HL-60/S4 (cell line): ENCODE measurements around the gene EVC2.
"Not testable (repeated sequence)": the region's sequence is repeated elsewhere in the genome, so short reads cannot be mapped to it uniquely, and the experiment has no call there.

ENCODE experiments used
- in situ Hi-C: fragments of 300-500 bp; cut with MboI; formaldehyde crosslinking; loops from 2 replicates; pipeline ENCODE4 v1.14.3; 2022; ENCODE audit warnings: low sequenced_read_pairs

Gene EVC2

DNA sequence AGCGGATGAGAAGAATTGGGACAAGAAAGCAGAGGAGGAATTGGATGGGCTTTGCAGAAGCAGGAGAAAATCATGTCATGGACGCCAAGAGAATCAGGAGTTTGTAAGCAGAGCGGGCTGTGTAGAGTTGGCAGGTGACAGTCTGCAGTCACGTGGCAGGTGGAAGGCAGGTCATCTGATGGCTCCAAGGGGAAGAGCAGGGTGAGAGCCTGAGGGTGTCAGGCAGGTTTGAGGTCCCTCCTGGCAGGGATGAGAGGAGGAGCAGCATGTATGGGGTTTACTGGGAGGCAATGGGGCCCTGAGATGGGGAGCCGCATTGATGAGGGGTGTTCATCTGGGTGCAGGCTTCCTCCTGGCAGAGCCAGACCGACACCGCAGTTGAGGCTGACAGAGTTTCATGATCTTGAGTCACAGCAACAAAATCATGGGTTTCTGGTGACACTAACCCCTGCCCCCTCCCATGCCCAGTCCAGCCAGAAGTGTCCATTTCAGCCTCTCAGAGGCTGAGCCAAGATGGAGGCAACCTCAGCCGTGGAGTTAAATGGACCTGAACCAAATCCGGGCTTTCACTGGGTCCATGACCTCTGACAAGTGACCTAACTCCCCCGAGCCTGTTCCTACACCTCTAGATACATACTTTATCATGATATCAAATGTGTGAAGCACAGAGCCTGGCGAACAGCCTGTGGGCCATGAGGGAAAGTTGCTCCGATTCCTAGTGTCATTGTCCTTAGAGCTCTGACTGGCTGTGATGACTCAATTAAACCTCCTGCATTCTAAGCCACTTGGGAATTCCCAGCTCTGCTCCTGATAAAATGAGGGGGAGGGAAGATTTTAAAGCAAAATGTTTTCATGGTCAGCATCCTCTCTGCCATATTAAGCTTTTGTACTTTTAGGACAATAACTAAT, 38.7 kb upstream of the EVC2 start:
- in situ Hi-C loops, result no loop called here

DNA sequence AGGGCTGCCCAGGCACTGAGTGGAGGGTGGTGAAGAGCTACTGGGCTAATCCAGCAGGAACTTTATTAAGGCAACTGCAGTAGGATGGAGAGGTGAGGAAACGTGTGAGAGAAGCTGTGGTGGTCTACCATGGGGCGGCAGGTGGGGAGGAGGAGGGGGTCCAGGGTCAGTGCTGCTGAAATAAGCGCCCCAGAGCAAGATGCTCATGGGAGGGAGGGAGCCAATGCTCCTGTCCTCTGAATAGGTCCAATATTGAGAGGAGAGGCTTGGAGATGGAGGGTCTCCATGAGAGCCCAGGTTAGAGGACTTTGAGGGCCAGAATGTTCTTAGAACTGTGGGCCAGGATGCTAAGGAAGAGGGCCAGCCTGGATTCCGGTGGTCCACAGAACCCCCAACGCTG, 37.9 kb upstream of the EVC2 start:
- in situ Hi-C loops, result no loop called here

DNA sequence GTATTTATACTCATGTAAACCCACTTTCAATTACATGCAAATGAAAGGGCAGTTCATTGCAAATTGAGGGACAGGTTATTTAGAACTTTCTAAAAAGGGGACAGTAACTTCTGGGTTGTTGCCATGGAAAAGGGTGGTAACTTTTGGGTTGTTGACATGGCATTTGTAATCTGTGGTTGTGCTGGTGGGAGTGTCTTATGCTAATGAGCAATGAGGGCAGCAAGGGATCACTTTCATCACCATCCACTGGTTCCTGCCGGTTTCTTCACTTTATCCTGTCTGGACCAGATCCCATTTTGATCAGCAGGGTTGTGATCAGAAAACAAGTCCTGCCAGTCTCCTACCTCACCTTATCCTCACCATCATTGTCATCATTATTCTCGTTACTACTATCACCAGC, 34.6 kb upstream of the EVC2 start:
- in situ Hi-C loops, result no loop called here

DNA sequence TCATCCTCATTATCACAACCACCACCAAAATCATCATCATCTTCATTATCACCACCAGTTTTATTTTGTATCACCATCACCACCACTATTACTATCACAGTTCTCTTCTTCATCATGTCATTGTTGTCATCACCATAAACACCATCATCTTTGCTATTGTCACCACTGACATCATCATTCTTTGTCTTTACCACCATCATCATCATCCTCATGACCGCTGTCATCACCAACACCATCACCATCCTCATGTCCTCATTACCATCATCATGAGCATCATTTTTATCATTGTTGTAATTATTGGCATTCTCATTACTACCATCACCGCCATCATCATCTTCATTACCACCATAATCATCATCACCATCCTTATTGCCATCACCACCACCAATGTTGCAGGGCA, 34.0 kb upstream of the EVC2 start:
- in situ Hi-C loops, result no loop called here

DNA sequence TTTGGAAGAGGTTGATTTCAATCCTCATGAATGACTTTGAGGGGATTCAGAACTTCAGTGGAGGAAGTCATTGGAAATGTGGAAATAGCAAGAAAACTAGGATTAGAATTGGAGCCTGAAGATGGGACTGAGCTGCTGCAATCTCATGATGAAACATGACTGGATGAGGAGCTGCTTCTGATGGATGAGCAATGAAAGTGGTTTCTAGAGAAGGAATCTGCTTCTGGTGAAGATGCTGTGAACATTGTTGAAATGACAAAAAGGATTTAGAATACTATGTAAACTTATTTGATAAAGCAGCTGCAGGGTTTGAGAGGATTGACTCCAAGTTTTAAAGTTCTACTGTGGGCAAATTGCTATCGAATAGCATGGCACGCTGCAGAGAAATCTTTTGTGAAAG, 29.7 kb upstream of the EVC2 start:
- in situ Hi-C loops, result no loop called here

DNA sequence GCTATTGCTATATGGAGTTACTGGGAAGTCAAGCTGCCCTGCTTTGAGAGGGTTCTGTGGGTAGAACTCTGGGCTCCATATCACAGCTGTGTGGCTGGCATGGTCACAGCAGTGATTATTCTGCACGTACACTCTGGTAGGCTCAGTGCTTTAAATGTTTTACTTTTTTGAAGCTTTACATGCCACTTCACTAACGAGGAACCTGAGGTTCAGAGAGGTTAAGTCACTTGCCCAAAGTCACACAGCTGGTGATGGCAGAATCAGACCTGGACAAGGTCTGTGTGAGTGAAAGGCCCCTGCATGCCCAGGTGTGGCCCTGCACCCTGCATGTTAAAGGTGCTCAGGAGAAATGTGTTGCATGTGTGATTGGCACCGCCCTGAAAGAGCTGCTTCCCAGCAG, 27.1 kb upstream of the EVC2 start:
- in situ Hi-C loops, result no loop called here

DNA sequence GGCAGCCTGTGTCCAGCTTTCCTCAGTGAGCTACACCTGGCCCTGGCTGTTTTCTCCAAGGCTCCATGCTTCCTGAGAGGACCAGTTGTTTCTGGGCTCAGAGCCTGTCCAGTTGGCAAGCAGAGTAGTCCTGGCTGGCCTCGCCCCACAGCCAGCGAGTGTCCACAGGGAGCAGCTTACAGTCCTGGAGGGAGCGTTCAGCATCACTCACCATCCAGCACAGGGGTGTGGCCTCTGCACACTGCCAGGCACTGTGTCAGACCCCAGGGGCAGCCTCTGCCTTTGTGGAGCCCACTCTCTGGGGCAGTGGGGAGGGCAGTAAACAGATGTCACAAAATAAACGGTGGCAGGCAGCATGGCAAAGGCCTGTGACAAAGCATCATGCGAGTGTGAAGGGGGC, 26.5 kb upstream of the EVC2 start:
- in situ Hi-C loops, result no loop called here

DNA sequence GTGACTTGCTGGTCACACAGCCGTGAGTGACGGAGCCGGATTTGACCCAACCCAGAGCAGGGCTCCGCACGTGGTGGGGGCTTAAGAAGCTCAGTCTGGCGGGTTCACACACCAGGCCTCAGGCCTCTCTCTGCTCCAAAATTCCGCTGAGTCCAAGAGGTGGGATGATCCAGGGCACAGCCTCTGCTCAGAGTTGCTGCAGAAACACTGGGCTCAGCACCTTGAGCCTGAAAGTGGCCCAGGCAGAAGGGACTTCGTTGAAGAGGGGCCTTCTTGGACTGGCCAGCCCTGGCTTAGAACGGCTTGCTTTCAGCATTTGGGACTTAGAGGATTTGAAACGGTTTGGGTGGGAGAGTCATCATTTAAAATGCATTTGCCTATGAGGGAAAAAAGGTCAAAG, 23.8 kb upstream of the EVC2 start:
- in situ Hi-C loops, result no loop called here

DNA sequence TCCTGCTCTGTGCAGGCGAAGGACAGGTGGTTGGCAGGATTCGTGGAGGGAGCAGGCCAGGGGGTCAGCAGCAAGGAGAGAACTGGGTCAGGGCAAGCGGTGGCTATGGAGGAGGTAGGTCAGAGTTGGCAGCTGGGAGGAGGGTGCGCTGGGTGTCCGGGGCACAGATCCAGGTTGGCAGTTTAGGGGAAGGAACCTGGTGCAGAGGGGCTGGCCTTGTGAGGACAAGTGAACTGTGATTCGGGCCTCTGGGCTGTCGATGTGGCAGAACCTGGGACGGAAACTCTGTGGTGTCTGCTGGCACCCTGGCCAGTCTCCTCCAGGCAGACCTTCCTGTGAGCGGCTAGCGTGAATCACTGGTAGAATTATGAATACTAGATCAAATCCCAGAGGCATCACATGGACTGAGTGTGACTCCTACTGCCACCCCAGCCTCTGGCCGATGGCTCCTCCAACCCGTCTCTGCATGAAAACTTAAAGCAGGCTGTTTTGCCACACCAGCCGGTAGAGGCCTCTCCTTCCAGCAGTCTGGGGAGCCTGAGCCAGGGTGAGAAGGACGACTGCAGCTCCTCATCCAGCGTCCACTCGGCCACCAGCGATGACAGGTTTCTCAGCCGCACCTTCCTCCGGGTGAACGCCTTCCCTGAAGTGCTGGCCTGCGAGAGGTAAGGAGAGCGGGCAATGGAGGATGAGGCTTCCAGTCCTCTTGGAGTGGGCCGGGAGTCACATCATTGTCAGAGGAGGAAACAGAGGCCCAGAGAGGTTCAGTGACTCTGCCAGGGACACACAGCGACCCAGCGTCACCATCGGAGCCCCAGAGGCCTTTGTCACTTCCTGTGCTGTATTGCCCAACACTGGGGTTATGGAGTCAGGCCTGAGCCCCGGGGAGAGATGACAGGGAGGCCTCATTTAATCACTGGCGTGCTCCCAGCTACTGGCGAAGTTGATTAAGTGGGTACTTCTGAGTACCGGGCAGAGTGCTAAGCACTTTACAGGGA, 22.9 kb upstream of the EVC2 start:
- in situ Hi-C loops, result no loop called here

DNA sequence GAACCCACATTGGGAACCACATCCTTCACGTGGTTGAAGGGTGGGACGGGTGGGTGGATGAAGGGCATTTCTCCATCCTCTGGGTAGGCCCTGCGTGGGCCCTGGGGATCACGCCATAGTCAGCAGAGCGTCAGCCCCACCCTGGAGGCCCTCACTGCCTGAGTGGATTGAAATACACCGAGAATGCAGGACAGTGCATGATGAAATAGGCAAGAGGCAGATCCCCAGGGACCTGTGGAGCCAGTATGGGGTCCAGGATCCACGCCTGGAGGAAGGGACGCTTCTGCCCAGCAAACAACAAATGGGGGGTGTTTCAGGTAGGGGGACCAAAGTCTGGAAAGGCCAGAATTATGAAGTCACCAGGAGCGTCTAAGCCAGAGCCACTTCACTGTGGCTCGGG, 22.1 kb upstream of the EVC2 start:
- in situ Hi-C loops, result no loop called here

DNA sequence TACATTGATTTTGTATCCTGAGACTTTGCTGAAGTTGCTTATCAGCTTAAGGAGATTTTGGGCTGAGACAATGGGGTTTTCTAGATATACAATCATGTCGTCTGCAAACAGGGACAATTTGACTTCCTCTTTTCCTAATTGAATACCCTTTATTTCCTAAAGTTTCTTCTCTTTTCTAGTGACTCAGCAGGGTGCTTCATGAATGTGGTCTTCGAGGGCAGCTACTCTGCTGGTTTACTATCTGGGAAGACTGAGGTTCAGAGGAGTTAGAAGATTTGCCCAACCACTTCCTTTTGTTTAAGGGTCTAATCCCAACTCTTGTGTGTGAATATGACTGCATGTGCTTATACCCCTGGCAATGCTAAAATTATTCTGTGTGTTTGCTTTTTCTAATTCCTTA, 20.1 kb upstream of the EVC2 start:
- in situ Hi-C loops, result not testable (repeated sequence)

DNA sequence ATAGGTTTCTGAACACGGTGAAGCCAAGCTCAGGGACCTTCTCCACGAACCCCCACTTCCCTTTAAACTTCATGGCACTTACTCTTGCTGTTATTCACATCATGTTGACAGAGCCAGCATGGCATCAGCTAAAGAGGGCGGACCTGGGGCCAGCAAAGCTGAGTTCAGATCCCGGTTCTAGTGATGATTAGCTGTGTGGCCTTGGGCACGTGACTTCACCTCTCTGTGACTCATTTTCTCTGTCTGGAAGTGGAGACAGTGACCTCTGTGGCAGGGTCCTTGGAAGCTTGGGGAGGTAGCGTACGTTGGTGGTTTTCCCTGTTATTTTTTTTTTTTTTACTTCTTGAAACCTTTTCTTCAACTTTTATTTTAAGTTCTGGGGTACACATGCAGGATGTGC, 16.0 kb upstream of the EVC2 start:
- in situ Hi-C loops, result no loop called here

DNA sequence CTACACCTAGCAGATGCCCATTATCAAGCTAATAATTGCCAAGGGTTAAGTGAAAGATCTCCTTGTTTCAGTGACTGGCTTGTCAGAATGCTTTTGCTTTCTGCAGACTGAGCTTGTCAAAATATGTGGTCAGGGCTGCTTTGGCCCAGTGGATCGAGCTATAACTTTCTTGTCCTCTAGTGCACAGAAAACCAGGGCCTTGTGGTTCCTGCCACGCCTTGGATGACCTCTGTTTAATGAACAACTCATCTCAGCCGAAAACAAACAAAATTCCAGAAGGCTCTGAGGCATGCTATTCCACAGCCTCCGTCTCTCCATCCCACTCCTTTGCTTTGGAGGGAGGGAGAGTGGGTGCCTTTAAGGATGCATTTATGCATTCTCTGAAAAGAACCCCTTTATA, 14.0 kb upstream of the EVC2 start:
- in situ Hi-C loops, result no loop called here

DNA sequence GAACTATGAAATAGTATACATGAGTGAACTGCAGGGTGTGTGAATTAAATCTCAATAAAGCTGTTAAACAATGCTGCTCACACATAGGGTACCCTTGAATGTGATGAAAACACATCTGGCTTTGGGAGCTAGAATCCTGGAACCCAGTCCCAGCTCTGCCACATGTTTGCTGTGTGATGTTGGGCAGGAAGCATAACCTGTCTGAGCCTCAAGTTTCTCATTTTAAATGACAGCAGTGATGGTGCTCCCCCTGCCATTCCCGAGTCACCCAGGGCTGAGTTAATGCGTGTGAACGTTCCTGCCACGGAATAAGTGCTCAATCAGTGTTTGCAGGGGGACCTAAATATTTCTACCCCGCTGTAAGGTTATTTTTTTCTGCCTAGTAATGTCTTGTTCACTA, 13.6 kb upstream of the EVC2 start:
- in situ Hi-C loops, result no loop called here

DNA sequence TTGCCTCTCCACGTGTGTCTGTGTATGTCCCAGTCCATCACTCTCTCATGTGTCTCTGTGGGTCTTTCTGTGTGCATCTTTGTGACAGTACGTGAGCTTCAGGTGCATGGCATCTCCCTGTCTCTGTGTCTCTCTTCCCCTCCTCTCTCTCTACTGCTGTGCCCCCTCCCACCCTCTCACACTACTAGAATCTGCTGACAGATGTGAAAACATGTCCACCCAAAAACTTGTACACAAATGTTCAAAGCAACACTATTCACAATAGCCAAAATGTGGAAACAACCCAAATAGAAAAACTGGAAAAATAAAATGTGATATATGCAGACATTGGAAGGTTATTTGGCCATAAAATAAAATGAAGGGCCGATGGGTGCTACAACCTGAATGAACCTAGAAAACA, 12.6 kb upstream of the EVC2 start:
- in situ Hi-C loops, result no loop called here

DNA sequence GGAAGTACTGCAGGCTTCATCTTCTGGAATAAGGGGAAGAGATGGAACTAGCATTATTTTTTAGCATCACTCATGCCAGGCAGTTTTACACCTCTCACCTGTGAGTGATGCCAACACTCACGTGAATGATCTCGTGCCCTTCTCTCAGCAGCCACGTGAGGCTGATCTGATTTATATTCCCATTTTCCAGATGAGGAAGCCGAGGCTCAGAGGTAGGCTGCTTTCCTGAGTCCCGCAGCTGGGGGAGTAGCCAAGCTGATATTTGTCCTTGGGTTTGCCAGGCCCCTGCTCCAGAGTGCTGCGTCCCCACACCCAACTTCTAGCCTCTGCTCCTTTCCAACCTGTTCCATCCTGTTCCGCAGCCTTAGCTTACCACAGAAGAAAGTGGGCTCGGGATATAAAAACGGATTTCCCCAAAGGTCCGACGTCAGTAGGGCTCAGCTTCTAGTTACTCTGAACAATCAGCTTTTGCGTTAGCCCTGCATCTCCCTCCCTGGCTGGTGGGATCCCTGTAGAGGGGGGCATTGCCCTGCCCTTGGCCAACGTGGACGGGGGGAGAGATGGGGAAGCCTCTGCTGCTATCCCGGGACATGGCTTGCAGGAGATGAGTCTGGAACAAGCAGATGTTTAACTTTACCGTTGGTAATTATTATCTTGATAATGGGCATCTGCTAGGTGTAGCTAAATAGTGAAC, 11.9 kb upstream of the EVC2 start:
- in situ Hi-C loops, result no loop called here

DNA sequence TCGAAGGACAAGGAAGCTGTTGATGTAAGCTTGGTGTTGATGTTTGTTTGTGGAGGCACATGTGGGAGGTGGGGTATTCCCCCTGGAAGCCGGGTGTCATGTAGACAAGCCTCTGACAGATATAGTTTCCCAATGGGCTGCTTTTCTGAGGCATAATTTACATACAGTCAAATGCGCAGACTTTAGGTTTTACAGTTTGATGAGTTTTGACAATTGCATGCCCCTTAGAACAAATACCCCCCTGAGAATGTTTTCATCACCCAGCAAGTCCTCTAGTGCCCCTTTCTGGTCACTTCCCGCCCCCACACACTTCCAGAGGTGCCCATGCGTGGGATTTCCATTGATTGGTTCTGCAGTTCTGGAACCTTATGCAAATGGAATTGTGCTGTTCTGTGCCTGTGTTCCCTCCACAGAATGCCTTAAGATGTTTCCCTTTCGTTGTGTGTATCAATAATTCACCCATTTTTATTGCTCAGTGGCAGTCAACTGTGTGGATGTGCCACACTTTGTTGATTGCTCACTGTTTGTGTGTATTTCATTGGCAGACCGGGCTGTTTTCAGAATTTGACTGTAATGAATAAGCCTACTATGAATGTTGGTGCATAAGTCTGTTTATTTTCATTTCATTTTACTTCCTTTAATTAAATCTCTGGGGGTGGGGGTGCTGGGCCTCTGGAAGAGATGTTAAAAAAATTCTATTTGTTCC, 11.1 kb upstream of the EVC2 start:
- in situ Hi-C loops, result no loop called here

DNA sequence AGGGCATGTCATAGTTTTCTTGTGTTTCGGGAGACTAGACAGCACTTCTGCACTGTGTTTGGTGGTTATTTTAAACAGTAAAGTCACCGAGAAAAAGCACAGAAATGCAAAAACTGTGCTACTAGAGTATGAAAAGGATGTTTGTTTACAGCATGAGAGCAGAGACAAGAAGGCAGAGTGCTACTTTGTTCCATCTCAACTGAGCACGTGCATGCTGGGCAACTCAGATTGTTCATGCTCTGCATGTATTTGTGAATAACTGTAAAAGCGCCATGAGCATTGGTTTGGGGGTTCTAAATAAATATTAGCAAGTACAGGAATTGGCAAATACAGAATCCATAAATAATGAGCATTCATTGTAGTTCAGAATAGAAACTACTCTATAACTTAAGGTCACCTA, 10.1 kb upstream of the EVC2 start:
- in situ Hi-C loops, result no loop called here

DNA sequence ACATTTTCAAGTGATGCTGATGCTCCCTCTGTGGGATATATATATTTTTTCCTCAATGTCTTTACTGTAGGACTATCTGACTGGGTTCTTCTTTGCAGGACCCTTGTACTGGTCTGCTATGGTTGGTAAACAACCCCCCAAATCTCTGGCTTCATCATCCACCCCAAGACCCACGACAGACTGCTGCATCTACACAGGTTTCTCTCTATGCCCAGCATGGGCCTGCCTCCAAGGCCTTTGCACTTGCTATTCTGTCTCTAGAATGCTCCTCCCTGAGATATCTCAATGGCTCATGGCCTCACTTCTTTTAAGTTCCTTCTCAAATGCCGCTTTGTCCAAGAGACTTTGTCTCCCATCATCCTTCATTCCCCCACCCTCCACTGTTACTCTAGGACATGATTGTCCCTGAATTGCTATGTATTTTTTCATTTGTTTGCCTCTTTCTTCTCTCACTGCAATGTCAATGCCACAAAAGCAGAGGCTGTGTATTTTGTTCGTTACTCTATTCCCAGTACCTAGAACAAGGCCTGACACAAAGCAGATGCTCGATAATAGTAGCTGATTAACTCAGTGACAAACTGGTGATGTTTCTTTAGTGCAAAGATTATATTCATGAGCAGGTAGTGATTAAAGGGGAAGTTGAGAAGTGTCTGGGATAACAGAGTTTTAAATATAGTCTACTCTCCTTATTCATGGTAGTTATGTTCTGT, 9.2 kb upstream of the EVC2 start:
- in situ Hi-C loops, result no loop called here

DNA sequence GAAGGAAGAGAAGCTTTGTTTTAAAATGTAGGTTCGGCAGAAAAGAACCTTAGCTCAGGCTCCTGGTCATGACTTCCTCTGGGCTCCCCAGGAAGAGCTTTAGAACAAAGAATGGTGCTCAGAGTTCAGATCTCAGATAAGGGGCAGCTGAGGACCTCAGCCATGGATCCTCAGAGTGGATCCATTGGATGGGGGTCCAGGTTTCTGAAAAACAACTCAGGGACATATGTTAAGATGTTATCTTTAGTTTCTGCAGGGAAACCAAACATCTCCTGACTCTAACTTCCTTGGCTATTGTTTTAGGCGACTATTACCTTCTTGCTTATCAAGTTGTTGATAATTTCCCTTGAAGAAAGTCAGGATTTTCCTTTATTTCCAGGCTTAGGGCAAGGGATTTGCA, 8.0 kb upstream of the EVC2 start:
- in situ Hi-C loops, result no loop called here
